Choroid plexus epithelial cell (primary cell): ENCODE measurements around the gene CTNNA3.

Source experiments
- DNase-seq: peaks from one replicate; pipeline ENCODE4 v3.0.0-alpha.2; 2010; ENCODE audit warnings: low read depth
- H3K4me3 ChIP-seq: 2 replicates; pipeline ENCODE4 v1.5.1; 2011; ENCODE audit warnings: low read depth, mild to moderate bottlenecking, control low read depth, low read length, moderate library complexity
- CTCF ChIP-seq: conservative IDR thresholded peaks from 2 replicates; pipeline ENCODE4 v1.5.1; 2011; ENCODE audit warnings: low read depth, mild to moderate bottlenecking, control low read depth, inconsistent platforms, low read length, moderate library complexity

The CTNNA3 gene

GRCh38 chr10:67663449-67664087, 32.4 kb downstream of the CTNNA3 start:
- no peak overlapping the region for H3K4me3 ChIP-seq
- no peak for DNase-seq
- no peak for TF ChIP-seq CTCF

GRCh38 chr10:67662415-67662814, 33.6 kb downstream of the CTNNA3 start:
- TF ChIP-seq CTCF, result no peak
- DNase-seq, result no peak
- H3K4me3 ChIP-seq, result no peak overlapping the region

GRCh38 chr10:67659497-67659896, 36.5 kb downstream of the CTNNA3 start:
- H3K4me3 ChIP-seq, result no peak overlapping the region
- no peak for TF ChIP-seq CTCF
- DNase-seq, result no peak

GRCh38 chr10:67657775-67658174, 38.2 kb downstream of the CTNNA3 start:
- DNase-seq, result no peak
- H3K4me3 ChIP-seq, result no peak overlapping the region
- TF ChIP-seq CTCF, result no peak

GRCh38 chr10:67650558-67650957, 45.4 kb downstream of the CTNNA3 start:
- no peak for DNase-seq
- no peak overlapping the region for H3K4me3 ChIP-seq
- no peak for TF ChIP-seq CTCF

- DNase-seq, result no peak
- H3K4me3 ChIP-seq, result no peak overlapping the region
- no peak for TF ChIP-seq CTCF
Measured at GRCh38 chr10:67648613-67649229, 47.3 kb downstream of the CTNNA3 start.

GRCh38 chr10:67630904-67631303, 65.1 kb downstream of the CTNNA3 start:
- TF ChIP-seq CTCF, result no peak
- no peak overlapping the region for H3K4me3 ChIP-seq
- DNase-seq, result no peak
